ENCODE data around the gene ANHX.

Gene ANHX

DNA sequence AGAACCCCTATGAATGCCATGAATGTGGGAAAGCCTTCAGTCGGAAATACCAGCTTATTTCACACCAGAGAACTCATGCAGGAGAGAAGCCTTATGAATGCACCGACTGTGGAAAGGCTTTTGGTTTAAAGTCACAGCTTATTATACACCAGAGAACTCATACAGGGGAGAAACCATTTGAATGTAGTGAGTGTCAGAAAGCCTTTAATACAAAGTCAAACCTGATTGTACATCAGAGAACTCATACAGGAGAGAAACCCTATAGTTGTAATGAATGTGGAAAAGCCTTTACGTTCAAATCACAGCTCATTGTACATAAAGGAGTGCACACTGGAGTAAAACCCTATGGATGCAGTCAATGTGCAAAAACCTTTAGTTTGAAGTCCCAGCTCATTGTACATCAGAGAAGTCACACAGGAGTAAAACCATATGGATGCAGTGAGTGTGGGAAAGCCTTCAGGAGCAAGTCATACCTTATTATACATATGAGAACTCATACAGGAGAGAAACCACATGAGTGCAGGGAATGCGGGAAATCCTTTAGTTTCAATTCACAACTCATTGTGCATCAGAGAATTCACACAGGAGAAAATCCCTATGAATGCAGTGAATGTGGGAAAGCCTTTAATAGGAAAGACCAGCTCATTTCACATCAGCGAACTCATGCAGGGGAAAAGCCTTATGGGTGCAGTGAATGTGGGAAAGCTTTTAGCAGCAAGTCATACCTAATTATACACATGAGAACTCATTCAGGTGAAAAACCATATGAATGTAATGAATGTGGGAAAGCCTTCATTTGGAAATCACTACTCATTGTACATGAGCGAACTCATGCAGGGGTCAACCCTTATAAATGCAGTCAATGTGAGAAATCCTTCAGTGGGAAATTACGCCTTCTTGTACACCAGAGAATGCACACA, 32.1 kb downstream of the ANHX start:
- TF ChIP-seq, protein P1, sequence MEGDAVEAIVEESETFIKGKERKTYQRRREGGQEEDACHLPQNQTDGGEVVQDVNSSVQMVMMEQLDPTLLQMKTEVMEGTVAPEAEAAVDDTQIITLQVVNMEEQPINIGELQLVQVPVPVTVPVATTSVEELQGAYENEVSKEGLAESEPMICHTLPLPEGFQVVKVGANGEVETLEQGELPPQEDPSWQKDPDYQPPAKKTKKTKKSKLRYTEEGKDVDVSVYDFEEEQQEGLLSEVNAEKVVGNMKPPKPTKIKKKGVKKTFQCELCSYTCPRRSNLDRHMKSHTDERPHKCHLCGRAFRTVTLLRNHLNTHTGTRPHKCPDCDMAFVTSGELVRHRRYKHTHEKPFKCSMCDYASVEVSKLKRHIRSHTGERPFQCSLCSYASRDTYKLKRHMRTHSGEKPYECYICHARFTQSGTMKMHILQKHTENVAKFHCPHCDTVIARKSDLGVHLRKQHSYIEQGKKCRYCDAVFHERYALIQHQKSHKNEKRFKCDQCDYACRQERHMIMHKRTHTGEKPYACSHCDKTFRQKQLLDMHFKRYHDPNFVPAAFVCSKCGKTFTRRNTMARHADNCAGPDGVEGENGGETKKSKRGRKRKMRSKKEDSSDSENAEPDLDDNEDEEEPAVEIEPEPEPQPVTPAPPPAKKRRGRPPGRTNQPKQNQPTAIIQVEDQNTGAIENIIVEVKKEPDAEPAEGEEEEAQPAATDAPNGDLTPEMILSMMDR (IDR thresholded peaks at IDR 0.05; ENCODE audit: insufficient read depth, low read depth, low read length, missing control alignments): no peak
- peak; percentile 7 for DNase-seq (ENCODE audit: low read depth)
- no peak overlapping the region for H3K4me3 ChIP-seq (ENCODE audit: low read length)

DNA sequence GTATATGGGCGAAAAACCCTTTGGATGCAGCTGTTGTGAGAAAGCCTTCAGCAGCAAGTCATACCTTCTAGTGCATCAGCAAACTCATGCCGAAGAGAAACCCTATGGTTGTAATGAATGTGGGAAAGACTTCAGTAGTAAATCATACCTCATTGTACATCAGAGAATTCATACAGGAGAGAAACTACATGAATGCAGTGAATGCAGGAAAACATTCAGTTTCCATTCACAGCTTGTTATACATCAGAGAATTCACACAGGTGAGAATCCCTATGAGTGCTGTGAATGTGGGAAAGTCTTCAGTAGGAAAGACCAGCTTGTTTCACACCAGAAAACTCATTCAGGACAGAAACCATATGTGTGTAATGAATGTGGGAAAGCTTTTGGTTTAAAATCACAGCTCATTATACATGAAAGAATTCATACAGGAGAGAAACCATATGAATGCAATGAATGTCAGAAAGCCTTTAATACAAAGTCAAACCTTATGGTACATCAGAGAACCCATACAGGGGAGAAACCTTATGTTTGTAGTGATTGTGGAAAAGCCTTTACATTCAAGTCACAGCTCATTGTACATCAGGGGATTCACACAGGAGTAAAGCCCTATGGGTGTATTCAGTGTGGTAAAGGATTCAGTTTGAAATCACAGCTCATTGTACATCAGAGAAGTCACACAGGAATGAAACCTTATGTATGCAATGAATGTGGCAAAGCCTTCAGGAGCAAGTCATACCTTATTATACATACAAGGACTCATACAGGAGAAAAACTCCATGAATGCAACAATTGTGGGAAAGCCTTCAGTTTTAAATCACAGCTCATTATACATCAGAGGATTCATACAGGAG, 33.0 kb downstream of the ANHX start:
- TF ChIP-seq, protein P1 (IDR thresholded peaks at IDR 0.05; ENCODE audit: insufficient read depth, low read depth, low read length, missing control alignments): no peak
- no peak for DNase-seq (ENCODE audit: low read depth)
- no peak overlapping the region for H3K4me3 ChIP-seq (ENCODE audit: low read length)

DNA sequence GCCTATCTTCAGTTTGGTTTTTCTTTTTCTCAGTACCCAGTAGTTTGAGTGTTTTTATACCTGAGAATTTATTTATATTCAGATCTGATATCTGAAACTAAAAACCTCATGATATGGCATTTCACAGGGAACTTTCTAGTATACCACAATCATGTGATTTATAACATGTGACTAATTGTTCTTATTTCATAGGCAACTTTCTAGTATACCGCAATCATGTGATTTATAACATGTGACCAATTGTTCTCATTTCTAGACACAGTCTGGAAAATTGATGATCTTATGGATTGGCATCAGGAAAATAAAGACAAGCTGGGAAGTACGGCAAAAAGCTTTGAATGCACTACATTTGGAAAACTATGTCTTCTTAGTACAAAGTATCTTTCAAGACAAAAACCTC, 33.8 kb downstream of the ANHX start:
- TF ChIP-seq, protein P1 (IDR thresholded peaks at IDR 0.05; ENCODE audit: insufficient read depth, low read depth, low read length, missing control alignments): no peak
- H3K4me3 ChIP-seq (ENCODE audit: low read length): no peak overlapping the region
- DNase-seq (ENCODE audit: low read depth): no peak

DNA sequence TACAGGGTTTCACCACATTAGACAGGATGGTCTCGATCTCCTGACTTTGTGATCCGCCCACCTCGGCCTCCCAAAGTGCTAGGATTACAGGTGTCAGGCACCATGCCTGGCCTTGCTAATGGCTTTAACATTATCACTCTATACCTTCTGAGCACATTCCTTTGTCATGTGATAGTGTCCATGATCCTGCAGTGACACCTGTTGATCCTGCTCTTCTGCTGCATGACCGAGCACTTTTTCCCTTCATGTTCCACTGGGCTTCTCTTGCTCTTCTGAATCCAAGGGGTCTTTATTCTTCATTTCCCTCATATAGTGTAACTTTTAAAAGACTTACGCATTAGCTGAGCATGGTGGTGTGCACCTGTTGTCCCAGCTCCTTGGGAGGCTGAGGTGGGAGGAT, 42.8 kb downstream of the ANHX start:
- no peak for DNase-seq (ENCODE audit: low read depth)
- H3K4me3 ChIP-seq (ENCODE audit: low read length): no peak overlapping the region
- TF ChIP-seq, protein P1 (IDR thresholded peaks at IDR 0.05; ENCODE audit: insufficient read depth, low read depth, low read length, missing control alignments): no peak

DNA sequence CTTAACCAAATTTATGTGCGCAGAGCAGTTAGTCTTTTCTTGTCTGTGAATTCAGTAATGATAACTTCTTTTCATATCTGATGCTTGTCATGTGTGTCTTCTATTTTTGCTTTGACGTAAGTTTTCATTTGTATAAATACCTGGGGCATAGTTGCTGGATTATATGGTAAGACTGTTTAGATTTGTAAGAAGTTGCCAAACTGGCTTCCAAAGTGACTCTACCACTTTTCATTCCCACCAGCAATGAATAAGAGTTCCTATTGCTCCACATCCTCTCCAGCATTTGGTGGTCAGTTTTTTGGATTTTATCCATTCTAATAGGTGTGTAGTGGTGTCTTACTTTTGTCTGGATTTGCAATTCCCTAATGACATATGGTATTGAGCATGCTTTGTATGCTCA, 45.5 kb downstream of the ANHX start:
- H3K4me3 ChIP-seq (ENCODE audit: low read length): no peak overlapping the region
- DNase-seq (ENCODE audit: low read depth): peak; percentile 54
- TF ChIP-seq, protein P1 (IDR thresholded peaks at IDR 0.05; ENCODE audit: insufficient read depth, low read depth, low read length, missing control alignments): no peak

DNA sequence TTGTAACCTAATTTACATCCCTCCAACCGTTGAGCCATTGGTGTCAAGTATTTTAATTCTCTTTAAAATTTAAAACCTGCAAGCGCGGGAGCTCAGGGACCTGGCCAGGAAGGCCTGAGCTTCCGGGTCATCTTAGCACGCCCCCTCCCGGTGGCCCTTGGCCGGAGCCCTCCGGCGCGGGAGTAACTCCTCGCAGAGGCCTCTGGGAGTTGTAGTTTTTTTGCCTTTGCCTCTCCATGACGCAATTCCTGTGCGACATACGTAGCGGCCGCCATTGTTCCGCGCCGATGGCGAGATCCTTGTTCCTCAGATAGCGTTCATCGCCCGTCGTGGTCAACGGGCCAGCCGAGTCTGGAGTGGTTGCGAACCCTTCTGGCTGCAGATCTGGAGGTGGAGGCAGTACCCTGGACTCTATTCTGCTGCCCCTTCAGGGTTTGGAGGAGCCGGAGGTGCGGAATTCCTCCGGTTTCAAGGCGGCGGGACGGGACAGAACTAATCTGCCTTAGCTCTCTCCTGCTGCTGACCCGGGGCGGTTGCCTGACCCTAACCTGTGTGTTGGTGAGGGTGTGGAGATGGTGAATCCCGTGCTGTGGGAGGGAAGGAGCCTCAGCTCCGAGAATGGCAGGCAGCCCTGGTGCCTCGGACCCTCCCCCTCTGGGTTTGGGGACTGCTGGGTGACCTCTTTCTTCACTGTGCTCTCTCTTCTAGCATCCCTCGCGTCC, 54.3 kb downstream of the ANHX start, which contains the start of gene ZNF268:
TSS of gene ZNF268 (plus strand) at position 258 of the 722 bp plus-strand sequence. CDS start 503 bp downstream, outside the sequence.
- TF ChIP-seq, protein P1 (IDR thresholded peaks at IDR 0.05; ENCODE audit: insufficient read depth, low read depth, low read length, missing control alignments): peak; percentile 77
- DNase-seq (ENCODE audit: low read depth): peak; percentile 92
- peak within 1 kb of the TSS; percentile 99 for H3K4me3 ChIP-seq (ENCODE audit: low read length)
